Peyer's patch (tissue), 4 donors: ENCODE measurements around the gene PIP5KL1. TPM values are rescaled to one million over a fixed set of nuclear protein-coding genes. Genes with fewer than 3 reads are reported as not detected.

Experiments
- DNase-seq, 3 donors: peaks; one replicate each; pipeline ENCODE4 v3.0.0-alpha.2; 2017 to 2019
- H3K27ac ChIP-seq, 4 donors: fragments of 200-600 bp; sonication (generic); one replicate each; pipeline ENCODE4 v1.5.1; 2016 to 2019
- H3K27me3 ChIP-seq, 2 donors: fragments of 200-600 bp; sonication (generic); one replicate each; pipeline ENCODE4 v1.5.1; 2019
- H3K36me3 ChIP-seq, 3 donors: fragments of 200-600 bp; sonication (generic); one replicate each; pipeline ENCODE4 v1.5.1; 2016 to 2019
- H3K4me1 ChIP-seq, 4 donors: fragments of 200-600 bp; sonication (generic); one replicate each; pipeline ENCODE4 v1.5.1; 2016 to 2019
- H3K4me3 ChIP-seq, 4 donors: fragments of 200-600 bp; sonication (generic); 1 replicate in 3 of 4; 2 replicates in 1 of 4; pipeline ENCODE4 v1.5.1; 2016 to 2019; ENCODE audit warnings: mild to moderate bottlenecking in 1 of 4
- H3K9me3 ChIP-seq, 4 donors: fragments of 200-600 bp; sonication (generic); one replicate each; pipeline ENCODE4 v1.5.1; 2016 to 2019; ENCODE audit warnings: mild to moderate bottlenecking in 1 of 4
- CTCF ChIP-seq, 6 experiments: fragments of 450-650 bp in 4 of 6; fragments of 200-600 bp in 2 of 6; sonication (generic) in 1 of 6; IDR thresholded peaks; one replicate each; pipeline ENCODE4 v1.5.1; 2017 to 2019; ENCODE audit warnings: antibody characterized with exemption in 6 of 6, mild to moderate bottlenecking in 3 of 6, moderate library complexity in 1 of 6
- POLR2A ChIP-seq, 2 donors: fragments of 450-650 bp; IDR thresholded peaks; one replicate each; pipeline ENCODE4 v1.5.1; 2017; ENCODE audit warnings: antibody characterized with exemption in 2 of 2, mild to moderate bottlenecking in 2 of 2, moderate library complexity in 2 of 2
- total RNA-seq, 4 donors: library from RNA; depleted of rRNA; stranded (reverse); fragments of >200 nt; gene quantifications; one replicate each; pipeline ENCODE4 v1.1.0, GENCODE V29; 2016

PIP5KL1 gene
- total RNA-seq, 4 donors from 2014 or later, result 2.5 TPM; not detected in 3

GRCh38 chr9:127923771-127924170 lies 6.8 kb downstream of the PIP5KL1 start:
- TF ChIP-seq POLR2A (IDR thresholded peaks at IDR 0.05) (no peak), CTCF (IDR thresholded peaks at IDR 0.05) (no peak)
- no peak overlapping the region for H3K4me3 ChIP-seq
- H3K9me3 ChIP-seq, result no peaks in the 10 kb centered on the region
- no peak for DNase-seq
- peaks cover 0 to 14% of the 10 kb centered on the region in 2 donors for H3K27me3 ChIP-seq
- peaks cover 3 to 31% (median 22%) of the 10 kb centered on the region in 4 donors for H3K4me1 ChIP-seq
- H3K36me3 ChIP-seq, result no peaks in the 10 kb centered on the region
- H3K27ac ChIP-seq, result no peak overlapping the region

GRCh38 chr9:127923046-127923445 lies 7.5 kb downstream of the PIP5KL1 start:
- Histone ChIP-seq H3K36me3 (no peaks in the 10 kb centered on the region), H3K4me3 (no peak overlapping the region), H3K4me1 (peaks cover 3 to 35% (median 28%) of the 10 kb centered on the region in 4 donors), H3K27ac (no peak overlapping the region), H3K27me3 (peaks cover 0 to 10% of the 10 kb centered on the region in 2 donors), H3K9me3 (no peaks in the 10 kb centered on the region)
- TF ChIP-seq POLR2A (IDR thresholded peaks at IDR 0.05) (no peak), CTCF (IDR thresholded peaks at IDR 0.05) (no peak)
- DNase-seq, result no peak

GRCh38 chr9:127921557-127922120 lies 8.9 kb downstream of the PIP5KL1 start:
- no peaks in the 10 kb centered on the region for H3K9me3 ChIP-seq
- peak overlapping the region in 3 of 4 donors; percentile 27 to 36 (median 30) for H3K4me3 ChIP-seq
- H3K36me3 ChIP-seq, result no peaks in the 10 kb centered on the region
- no peaks in the 10 kb centered on the region for H3K27me3 ChIP-seq
- peak; percentile 67 to 89 (median 79) for DNase-seq
- no peak overlapping the region for H3K27ac ChIP-seq
- peaks cover 3 to 32% (median 20%) of the 10 kb centered on the region in 4 donors for H3K4me1 ChIP-seq
- TF ChIP-seq POLR2A (IDR thresholded peaks at IDR 0.05), result no peak
- peak; percentile 95 to 96 (median 95) for TF ChIP-seq CTCF (IDR thresholded peaks at IDR 0.05)

- Histone ChIP-seq H3K4me1 (peaks cover 3 to 40% (median 23%) of the 10 kb centered on the region in 4 donors), H3K4me3 (no peak overlapping the region), H3K27me3 (no peaks in the 10 kb centered on the region), H3K36me3 (no peaks in the 10 kb centered on the region), H3K9me3 (no peaks in the 10 kb centered on the region), H3K27ac (no peak overlapping the region)
- no peak for TF ChIP-seq POLR2A (IDR thresholded peaks at IDR 0.05)
- DNase-seq, result no peak
Observed at GRCh38 chr9:127920794-127921193, 9.8 kb downstream of the PIP5KL1 start.

GRCh38 chr9:127919253-127919815 lies 11.2 kb downstream of the PIP5KL1 start:
- peak in 1 of 2 donors; percentile 26 for TF ChIP-seq POLR2A (IDR thresholded peaks at IDR 0.05)
- TF ChIP-seq CTCF (IDR thresholded peaks at IDR 0.05), result peak in 1 of 6 experiments; percentile 2
- Histone ChIP-seq H3K36me3 (no peaks in the 10 kb centered on the region), H3K27me3 (no peaks in the 10 kb centered on the region), H3K27ac (peak overlapping the region in 3 of 4 donors; percentile 14 to 74 (median 40)), H3K4me3 (no peak overlapping the region), H3K4me1 (peaks cover 6 to 54% (median 36%) of the 10 kb centered on the region in 4 donors), H3K9me3 (no peaks in the 10 kb centered on the region)
- peak in 2 of 3 donors; percentile 84 to 93 for DNase-seq
